HL-60 (cell line): ENCODE results near the gene CST8.
A peak's percentile ranks its signal among the peaks of the same experiment; 100 is the strongest.

Source experiments
- DNase-seq, 2 experiments: peaks; one replicate each; pipeline ENCODE4 v3.0.0-alpha.2; 2010 to 2020; ENCODE audit warnings: low read depth in 1 of 2, low spot score in 1 of 2
- H3K27ac ChIP-seq: fragments of 250-450 bp; sonication (Bioruptor Pico); replicated peaks from 2 replicates; pipeline ENCODE4 v1.5.1; 2020; ENCODE audit warnings: mild to moderate bottlenecking, moderate library complexity
- H3K27me3 ChIP-seq: fragments of 250-450 bp; sonication (Bioruptor Pico); 2 replicates; pipeline ENCODE4 v1.5.1; 2021; ENCODE audit warnings: mild to moderate bottlenecking, moderate library complexity; ENCODE audit not compliant: insufficient read depth, poor library complexity, severe bottlenecking
- H3K4me3 ChIP-seq: replicated peaks from 2 replicates; pipeline ENCODE4 v1.5.1; 2011; ENCODE audit warnings: mild to moderate bottlenecking, control low read depth, low read length; ENCODE audit not compliant: insufficient read depth
- CTCF ChIP-seq: IDR thresholded peaks from one replicate; pipeline ENCODE4 v1.5.1; 2011; ENCODE audit warnings: low read length, control low read depth, inconsistent platforms; ENCODE audit not compliant: insufficient read depth
- GABPA ChIP-seq: IDR thresholded peaks from 2 replicates; pipeline ENCODE4 v1.6.1; 2012; ENCODE audit warnings: low read depth
- POLR2AphosphoS5 ChIP-seq: IDR thresholded peaks from 2 replicates; pipeline ENCODE4 v1.6.1; 2012; ENCODE audit warnings: low read depth
- SPI1 ChIP-seq: IDR thresholded peaks from 2 replicates; pipeline ENCODE4 v1.6.1; 2012; ENCODE audit warnings: low read depth, mild to moderate bottlenecking, borderline replicate concordance
- long read RNA-seq: library from polyadenylated mRNA; unstranded; transcript quantifications from one replicate; pipeline ENCODE4 v2.0.0, GENCODE V29; 2020
- TF ChIP-seq, protein P1 (sequence below): IDR thresholded peaks from 2 replicates; pipeline ENCODE4 v1.6.1; 2012; ENCODE audit warnings: low read depth; ENCODE audit not compliant: insufficient replicate concordance

CST8 gene, protein sequence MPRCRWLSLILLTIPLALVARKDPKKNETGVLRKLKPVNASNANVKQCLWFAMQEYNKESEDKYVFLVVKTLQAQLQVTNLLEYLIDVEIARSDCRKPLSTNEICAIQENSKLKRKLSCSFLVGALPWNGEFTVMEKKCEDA
- long read RNA-seq, result 0 reads

DNA sequence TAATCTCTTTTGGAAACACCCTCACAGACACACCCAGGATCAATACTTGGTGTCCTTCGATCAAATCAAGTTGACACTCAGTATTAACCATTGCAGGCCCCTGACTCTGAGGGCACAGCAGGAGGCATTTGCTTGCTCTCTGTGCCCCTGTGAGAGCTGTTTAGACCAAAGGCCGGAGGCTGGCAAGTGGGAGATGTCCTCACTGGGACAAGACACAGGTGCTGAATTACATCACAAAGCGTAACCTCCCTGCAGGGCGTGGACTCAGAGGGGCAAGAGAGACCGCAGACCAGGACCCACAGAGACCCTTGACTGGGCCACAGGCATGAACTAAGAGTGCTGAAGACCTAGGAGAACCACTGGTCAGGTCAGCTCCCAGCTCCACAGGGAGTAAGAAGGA, at the start of gene CST8:
CST8 (plus strand) TSS at position 301 of the 400 bp plus-strand sequence. CDS start 551 bp downstream, outside the sequence.
- TF ChIP-seq POLR2AphosphoS5 (no peak), CTCF (no peak), GABPA (no peak), SPI1 (no peak)
- TF ChIP-seq, protein P1, sequence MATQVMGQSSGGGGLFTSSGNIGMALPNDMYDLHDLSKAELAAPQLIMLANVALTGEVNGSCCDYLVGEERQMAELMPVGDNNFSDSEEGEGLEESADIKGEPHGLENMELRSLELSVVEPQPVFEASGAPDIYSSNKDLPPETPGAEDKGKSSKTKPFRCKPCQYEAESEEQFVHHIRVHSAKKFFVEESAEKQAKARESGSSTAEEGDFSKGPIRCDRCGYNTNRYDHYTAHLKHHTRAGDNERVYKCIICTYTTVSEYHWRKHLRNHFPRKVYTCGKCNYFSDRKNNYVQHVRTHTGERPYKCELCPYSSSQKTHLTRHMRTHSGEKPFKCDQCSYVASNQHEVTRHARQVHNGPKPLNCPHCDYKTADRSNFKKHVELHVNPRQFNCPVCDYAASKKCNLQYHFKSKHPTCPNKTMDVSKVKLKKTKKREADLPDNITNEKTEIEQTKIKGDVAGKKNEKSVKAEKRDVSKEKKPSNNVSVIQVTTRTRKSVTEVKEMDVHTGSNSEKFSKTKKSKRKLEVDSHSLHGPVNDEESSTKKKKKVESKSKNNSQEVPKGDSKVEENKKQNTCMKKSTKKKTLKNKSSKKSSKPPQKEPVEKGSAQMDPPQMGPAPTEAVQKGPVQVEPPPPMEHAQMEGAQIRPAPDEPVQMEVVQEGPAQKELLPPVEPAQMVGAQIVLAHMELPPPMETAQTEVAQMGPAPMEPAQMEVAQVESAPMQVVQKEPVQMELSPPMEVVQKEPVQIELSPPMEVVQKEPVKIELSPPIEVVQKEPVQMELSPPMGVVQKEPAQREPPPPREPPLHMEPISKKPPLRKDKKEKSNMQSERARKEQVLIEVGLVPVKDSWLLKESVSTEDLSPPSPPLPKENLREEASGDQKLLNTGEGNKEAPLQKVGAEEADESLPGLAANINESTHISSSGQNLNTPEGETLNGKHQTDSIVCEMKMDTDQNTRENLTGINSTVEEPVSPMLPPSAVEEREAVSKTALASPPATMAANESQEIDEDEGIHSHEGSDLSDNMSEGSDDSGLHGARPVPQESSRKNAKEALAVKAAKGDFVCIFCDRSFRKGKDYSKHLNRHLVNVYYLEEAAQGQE, result no peak
- no peak within 1 kb of the TSS for H3K27ac ChIP-seq

GRCh38 chr20:23441850-23442313, 49.0 kb upstream of the CST8 start:
- TF ChIP-seq SPI1 (no peak), CTCF (peak; percentile 92)
- Histone ChIP-seq H3K4me3 (no peak overlapping the region), H3K27ac (no peak overlapping the region), H3K27me3 (no peaks in the 10 kb centered on the region)
- DNase-seq, result peak in 1 of 2 experiments; percentile 57

More for the DNA sequence above, at the start of gene CST8:
- H3K27me3 ChIP-seq, result peaks cover 5% of the 10 kb centered on the region
- no peak for DNase-seq
- H3K4me3 ChIP-seq, result no peak within 1 kb of the TSS

DNA sequence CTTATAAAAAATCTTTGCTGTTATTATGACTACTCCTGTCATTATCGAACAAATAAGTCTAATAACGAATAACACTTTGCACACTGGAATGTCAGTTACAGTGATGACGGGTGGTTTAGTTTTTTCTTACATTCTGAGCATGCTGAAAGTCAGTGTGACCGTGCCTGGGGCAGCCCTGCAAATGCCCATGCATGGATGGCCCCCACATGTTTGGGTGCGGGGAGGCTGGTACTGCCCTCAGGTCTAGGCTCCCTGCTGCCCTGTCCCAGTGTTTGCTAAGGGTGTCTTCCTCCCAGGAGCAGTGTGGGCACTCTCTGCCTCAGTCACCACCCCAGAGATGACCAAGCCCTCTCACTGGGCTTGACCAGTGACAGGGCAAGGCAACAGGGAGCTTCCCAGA, 48.5 kb upstream of the CST8 start:
- TF ChIP-seq CTCF, result no peak
- no peak for TF ChIP-seq SPI1
- TF ChIP-seq, protein P1, result no peak
- TF ChIP-seq GABPA, result no peak
- no peak for TF ChIP-seq POLR2AphosphoS5
- DNase-seq, result no peak
- Histone ChIP-seq H3K27me3 (no peaks in the 10 kb centered on the region), H3K27ac (no peak overlapping the region), H3K4me3 (no peak overlapping the region)

DNA sequence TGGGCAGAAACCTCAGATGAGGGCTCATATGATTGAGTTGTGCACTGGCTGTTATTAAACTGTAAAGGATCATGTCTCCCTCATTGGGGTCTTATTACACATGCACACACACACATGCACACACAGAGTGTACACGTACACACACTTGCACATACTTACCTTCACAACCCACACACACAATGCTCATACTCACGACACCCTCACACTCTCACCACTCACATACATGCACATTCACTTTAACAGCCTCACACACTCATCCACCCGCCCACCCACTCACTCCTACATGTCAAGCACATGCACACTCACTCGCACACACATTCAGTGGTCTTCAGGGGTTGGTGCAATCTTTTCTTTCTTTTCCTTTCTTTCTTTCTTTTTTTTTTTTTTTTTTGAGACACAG, 46.1 kb upstream of the CST8 start:
- Histone ChIP-seq H3K27me3 (no peaks in the 10 kb centered on the region), H3K27ac (no peak overlapping the region), H3K4me3 (no peak overlapping the region)
- DNase-seq, result no peak
- TF ChIP-seq GABPA, result no peak
